IPS DF 4.7 (cell line): ENCODE data around the gene TLL2.

Experiments
- DNase-seq: peaks from one replicate; pipeline ENCODE4 v3.0.0-alpha.2; 2013; ENCODE audit warnings: low spot score; ENCODE audit errors: extremely low read depth

TLL2 gene

GRCh38 chr10:96422525-96422924 lies 91.2 kb downstream of the TLL2 start:
- no peak for DNase-seq

GRCh38 chr10:96421995-96422394 lies 91.7 kb downstream of the TLL2 start:
- DNase-seq, result no peak

- DNase-seq, result no peak
These were observed 93.3 kb downstream of the TLL2 start for GRCh38 chr10:96420228-96421009.

GRCh38 chr10:96419351-96419750 lies 94.4 kb downstream of the TLL2 start:
- DNase-seq, result no peak

- no peak for DNase-seq
These were observed 95.1 kb downstream of the TLL2 start for GRCh38 chr10:96418582-96418981.

GRCh38 chr10:96417441-96417840 lies 96.3 kb downstream of the TLL2 start:
- no peak for DNase-seq

- DNase-seq, result no peak
These were observed 97.1 kb downstream of the TLL2 start for GRCh38 chr10:96416643-96417042.

GRCh38 chr10:96415891-96416554 lies 97.7 kb downstream of the TLL2 start:
- DNase-seq, result no peak

GRCh38 chr10:96415150-96415890 lies 98.4 kb downstream of the TLL2 start:
- no peak for DNase-seq

GRCh38 chr10:96414303-96414702 lies 99.4 kb downstream of the TLL2 start:
- no peak for DNase-seq

GRCh38 chr10:96413151-96413787 lies 100.5 kb downstream of the TLL2 start:
- DNase-seq, result no peak

- DNase-seq, result no peak
These were observed 101.9 kb downstream of the TLL2 start for GRCh38 chr10:96411716-96412320.

GRCh38 chr10:96410296-96410695 lies 103.4 kb downstream of the TLL2 start:
- DNase-seq, result no peak

GRCh38 chr10:96408201-96408600 lies 105.5 kb downstream of the TLL2 start:
- DNase-seq, result no peak

GRCh38 chr10:96407560-96408069 lies 106.1 kb downstream of the TLL2 start:
- DNase-seq, result no peak

- DNase-seq, result no peak
These were observed 107.6 kb downstream of the TLL2 start for GRCh38 chr10:96406091-96406490.

- DNase-seq, result no peak
These were observed 111.1 kb downstream of the TLL2 start for GRCh38 chr10:96402417-96403305.

GRCh38 chr10:96401036-96401435 lies 112.7 kb downstream of the TLL2 start:
- DNase-seq, result no peak

- DNase-seq, result no peak
These were observed 113.3 kb downstream of the TLL2 start for GRCh38 chr10:96400465-96400864.

GRCh38 chr10:96397902-96398301 lies 115.8 kb downstream of the TLL2 start:
- DNase-seq, result no peak
